T-helper 1 cell treated with Interleukin-12 subunit alpha and Interleukin-12 subunit beta and Interleukin-4 antibody, amounts not matched to agents 30 ng/mL and 1 ng/mL, for 36 hours (primary cell): Measurements from ENCODE around the gene RFC3. TPM values are rescaled to one million over a fixed set of nuclear protein-coding genes. Genes with fewer than 3 reads are reported as not detected.

ENCODE experiments used
- intact Hi-C: fragments of 100-400 bp; cut with micrococcal nuclease; formaldehyde crosslinking; loops from one replicate; pipeline ENCODE4 v1.15.1; 2024
- total RNA-seq: library from RNA; stranded (reverse); gene quantifications from 2 replicates; pipeline ENCODE4 v1.2.3, GENCODE V29; 2022

The RFC3 gene, protein sequence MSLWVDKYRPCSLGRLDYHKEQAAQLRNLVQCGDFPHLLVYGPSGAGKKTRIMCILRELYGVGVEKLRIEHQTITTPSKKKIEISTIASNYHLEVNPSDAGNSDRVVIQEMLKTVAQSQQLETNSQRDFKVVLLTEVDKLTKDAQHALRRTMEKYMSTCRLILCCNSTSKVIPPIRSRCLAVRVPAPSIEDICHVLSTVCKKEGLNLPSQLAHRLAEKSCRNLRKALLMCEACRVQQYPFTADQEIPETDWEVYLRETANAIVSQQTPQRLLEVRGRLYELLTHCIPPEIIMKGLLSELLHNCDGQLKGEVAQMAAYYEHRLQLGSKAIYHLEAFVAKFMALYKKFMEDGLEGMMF
- total RNA-seq, result 31.5 and 33.0 TPM in 2 replicates

DNA sequence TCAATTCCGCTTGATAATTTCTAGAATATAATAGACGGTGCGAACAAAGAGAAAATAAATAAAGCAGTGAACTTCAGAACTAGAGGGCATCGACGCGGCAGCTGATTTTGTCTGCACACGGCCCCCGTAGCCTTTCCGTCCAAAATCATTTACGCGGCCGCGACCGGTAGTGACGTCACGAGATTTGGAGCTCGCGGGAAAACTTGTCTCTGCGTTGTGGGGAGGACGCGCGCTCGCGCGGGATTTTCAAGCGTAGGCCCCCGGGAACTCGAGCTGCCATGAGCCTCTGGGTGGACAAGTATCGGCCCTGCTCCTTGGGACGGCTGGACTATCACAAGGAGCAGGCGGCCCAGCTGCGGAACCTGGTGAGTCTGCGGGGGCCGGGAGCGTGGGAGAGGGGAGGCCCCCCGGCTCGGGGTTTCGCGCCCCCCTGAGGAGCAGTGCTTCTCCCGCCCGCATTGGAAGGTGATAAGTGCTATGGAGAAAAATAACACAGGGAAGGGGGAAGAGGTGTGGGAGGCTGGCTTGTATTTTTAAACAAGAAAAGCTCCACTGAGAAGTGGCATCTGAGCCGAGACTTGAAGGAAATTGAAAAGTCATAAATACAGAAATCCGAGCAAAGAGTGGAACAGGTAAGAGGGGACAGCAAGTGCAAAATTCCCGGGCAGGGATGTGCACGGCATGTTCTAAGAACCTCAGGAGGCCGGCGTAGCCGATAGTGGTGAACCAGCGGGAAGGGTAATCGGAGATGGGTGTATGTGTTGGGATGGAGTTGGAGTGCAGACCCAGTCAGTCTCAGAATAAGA, at the start of gene RFC3:
TSS of gene RFC3 (plus strand) at position 249 of the 806 bp plus-strand sequence. CDS start at position 279, 30 bp downstream.
- intact Hi-C loops, result loop anchor here (1.0 to 10.0 kb wide), 17 partner anchors 31 to 1893 kb away; partner anchors contain the start of genes BRCA2, KL, N4BP2L1 and N4BP2L2

DNA sequence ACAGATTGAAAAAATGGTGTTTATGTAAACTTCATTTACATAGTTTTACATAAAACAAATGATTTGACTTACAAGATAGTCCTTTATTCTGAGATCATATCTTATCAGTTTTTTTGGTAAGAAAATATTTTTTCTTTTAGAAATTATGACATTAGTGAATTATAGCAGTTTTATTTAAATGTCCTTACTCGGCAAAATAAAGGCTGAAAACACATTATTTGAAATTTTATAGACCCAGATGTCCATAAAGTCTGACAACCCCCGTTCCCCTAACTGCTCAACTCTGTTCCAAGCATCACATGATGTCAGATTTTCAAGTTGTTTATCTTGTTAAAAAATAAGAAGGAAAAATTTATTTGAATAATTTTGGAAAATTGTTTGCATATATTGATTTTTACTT, 46.7 kb upstream of the RFC3 start:
- intact Hi-C loops, result no loop called here

DNA sequence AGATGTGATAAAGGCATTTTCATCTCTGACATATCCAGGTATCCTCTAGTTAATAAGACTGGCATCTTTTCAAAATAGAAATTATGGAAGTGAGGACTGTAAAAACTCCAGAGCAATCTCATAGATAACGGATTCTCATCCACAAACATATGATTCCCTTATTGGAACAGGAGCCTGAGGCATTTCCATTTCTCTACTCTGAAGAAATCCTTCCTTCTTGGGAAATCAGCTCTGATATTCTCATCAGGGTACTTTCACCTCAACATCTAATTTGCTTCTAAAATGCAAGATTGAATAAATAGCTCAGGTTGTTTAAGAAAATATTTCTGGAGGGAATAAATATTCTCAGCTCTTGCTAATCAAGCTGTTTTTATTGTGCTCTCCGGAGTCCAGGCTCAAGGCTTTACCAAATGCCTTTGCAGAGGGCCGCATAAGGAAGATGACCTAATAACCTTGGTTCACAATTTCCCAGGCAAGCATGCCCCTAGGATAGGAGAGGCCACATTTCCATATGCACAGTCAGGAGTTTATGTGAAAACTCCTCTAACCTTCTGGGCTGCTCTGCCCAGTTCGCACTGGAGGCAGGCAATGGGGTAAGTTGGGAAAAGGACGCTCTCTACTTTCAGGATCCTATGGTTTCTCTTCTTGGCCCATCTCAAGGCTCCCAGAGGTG, 44.0 kb upstream of the RFC3 start:
- intact Hi-C loops, result no loop called here

DNA sequence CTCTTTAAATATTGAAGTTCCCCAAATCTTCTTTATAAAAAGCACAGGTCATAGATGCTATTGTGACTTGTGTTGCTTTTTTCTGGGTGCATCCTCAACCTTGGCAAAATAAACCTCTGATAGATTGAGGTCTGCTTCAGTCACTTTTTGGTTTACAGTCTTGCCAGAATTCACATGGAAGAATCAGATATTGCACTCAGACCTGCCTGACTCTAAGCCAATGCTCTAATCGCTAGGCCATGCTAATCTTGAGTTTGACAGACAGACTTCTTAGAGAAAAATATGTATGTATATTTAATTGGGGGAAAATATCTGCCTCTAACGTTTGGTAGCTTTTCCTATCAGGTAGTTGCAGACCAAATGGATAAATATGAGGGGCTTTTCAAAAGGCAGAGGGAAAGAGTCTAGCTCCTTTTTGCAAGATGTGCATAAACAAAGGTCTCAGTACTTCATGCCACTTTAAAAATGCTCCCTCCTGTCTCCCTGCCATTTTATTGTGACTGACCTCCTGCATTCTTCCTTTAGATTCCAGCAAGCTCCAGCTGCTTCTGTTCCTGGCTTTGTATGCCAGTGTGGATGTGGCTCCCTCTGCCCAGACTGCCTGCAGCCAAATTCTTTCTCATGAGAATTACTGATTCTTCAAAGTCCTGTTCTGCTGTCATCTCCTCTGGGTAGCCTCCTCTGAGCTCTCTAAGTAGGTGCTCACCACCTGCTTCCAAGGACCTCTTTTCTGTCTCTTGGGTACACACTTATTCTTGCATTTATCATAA, 42.4 kb upstream of the RFC3 start:
- intact Hi-C loops, result no loop called here

DNA sequence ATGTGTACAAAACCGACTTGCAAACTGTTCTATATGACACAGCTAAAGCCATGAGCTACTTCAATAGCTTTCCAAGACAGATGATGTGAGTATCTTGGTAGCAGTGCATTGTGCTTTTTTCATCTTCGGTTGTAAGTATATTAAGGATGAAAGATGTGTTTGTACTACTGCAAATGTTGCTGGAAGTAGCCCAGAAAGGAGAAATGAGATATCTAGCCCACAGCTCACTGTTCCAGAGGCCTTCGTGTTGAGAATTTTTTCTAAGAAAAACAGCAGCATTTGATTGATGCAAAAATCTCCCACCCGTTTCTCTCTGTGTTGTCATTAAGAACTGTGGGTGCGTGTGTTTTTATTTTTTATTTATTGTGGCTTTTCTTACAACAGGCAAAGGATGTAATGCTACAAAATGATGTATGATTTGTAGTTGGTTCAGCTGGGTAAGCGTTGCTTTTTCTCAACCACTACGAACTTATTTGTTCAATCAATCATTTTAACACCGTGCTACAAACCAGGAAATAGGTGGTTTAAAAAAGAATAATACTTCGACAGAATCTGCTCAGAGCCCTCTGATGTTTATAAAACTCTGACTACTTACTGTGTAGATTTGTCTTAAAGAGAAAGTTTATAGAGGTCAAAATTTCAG, 41.6 kb upstream of the RFC3 start:
- intact Hi-C loops, result no loop called here

DNA sequence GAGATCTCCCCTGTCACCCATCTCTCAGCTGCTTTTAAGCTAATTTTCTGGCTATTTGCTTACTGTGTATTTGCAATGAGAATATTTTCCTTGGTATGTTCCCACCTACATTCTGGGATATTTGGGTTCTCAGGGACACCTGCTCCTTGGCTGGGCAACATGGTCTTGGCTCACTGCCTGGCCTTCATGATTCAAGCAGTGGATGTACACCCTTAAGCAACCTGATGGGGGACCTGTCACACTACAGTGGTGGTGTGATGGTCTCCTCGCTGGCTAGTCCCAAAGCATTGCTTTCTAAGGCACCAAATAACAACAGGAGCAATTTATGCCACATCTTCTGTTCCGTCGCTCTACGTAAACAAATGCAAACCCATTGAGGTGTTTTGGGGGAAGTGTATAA, 35.3 kb upstream of the RFC3 start:
- intact Hi-C loops, result loop anchor here (10.0 kb wide), 1 partner anchor 1248 kb away; the partner anchor contains the start of gene N4BP2L2

DNA sequence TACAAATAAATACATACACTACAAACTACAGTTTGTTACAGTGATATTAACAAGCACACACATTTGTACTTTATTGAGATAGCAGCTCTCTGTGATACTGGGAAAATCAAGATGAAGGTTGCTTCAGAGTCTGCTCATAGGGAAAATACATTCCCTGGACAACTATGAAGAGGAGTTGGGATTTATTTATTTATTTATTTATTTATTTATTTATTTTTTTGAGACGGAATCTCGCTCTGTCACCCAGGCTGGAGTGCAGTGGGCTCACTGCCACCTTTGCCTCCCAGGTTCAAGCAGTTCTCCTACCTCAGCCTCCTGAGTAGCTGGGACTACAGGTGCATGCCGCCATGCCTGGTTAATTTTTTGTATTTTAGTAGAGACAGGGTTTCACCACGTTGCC, 34.7 kb upstream of the RFC3 start:
- intact Hi-C loops, result loop anchor here (10.0 kb wide), 1 partner anchor 1248 kb away; the partner anchor contains the start of gene N4BP2L2

DNA sequence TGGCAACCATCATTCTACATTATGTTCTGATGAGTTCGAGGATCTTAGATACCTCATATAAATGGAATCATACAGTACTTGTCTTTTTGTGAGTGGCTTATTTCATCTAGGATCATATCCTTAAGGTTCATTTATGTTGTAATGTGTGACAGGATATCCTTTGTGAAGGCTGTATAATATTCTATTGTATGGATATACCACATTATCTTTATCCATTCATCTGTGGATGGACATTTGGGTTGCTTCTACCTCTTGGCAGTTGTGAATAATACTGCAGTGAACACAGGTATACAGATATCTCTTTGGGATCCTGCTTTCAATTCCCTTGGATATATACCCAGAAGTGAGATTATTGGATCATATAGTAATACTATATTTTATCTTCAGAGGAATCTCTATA, 33.2 kb upstream of the RFC3 start:
- intact Hi-C loops, result loop anchor here (10.0 kb wide), 1 partner anchor 1250 kb away; the partner anchor contains the start of gene N4BP2L2

DNA sequence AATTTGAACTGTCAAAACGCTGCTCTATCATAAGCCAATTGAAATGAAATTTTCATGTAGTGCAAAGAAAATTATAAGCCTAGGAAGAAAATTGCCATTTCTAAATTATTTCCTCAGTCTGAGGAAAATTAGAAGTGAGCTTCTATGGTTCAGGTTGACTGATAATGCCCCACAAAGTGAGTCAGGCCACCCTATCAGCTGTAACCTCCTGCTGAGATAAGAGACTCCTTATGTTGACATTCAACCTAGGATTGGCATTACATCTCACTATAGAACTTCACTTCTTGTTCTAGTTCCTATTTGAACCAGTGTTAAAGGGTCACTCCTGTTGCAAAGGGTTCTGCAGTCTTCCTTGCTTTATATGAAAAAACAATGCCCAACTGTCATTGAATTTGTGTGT, 32.6 kb upstream of the RFC3 start:
- intact Hi-C loops, result loop anchor here (10.0 kb wide), 1 partner anchor 1251 kb away; the partner anchor contains the start of gene N4BP2L2

DNA sequence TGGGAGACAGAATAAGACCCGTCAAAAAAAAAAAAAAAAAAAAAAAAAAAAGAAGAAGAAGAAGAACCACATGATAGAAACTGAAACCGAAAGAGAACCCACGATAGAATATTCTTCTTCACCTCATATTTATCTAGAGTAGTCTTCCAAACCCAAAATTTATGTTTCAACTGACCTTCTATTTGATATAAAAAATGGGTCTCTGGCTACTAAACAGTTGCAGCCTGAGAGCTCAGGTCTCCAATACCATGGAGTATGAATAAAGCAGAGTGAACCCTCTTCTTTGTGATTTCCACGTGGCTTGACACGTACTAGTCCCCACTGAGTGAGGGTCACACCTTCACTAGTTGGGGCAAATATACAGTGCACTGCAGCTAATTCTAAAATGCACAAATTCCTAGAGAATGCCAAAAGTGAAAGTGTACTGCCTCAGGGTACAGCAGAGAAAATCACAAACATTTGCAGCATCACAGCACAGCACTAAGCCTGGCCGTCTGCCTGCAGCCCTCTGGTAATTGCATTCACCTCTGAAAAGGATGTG, 30.8 kb upstream of the RFC3 start:
- intact Hi-C loops, result loop anchor here (1.0 to 10.0 kb wide), 4 partner anchors 30 to 1252 kb away; partner anchors contain the start of gene N4BP2L2

DNA sequence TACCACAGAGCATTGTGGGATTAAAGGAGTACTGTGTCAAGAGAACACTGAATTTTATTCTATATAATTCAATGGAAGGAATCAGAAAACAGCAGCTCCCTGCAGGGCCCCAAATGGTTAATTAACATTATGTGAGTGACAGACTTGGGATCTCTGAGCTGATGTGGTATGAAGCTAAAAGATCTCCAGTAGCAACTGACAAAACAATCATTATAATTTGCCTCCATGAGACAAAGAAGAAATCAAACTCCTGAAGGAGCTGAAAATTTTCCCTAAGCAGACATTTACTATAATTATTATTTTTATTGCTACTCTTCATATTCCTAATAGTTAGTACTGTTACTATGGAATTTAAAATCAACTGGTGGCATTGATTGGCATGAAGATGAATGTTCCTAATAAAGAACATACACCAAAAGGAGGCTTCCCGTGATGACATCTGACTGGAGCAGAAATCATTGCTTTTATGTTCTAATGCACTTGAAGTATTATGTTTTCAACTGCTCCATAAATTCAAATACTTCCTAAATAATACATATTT, 28.8 kb upstream of the RFC3 start:
- intact Hi-C loops, result loop anchor here (10.0 kb wide), 1 partner anchor 1254 kb away; the partner anchor contains the start of gene N4BP2L2

DNA sequence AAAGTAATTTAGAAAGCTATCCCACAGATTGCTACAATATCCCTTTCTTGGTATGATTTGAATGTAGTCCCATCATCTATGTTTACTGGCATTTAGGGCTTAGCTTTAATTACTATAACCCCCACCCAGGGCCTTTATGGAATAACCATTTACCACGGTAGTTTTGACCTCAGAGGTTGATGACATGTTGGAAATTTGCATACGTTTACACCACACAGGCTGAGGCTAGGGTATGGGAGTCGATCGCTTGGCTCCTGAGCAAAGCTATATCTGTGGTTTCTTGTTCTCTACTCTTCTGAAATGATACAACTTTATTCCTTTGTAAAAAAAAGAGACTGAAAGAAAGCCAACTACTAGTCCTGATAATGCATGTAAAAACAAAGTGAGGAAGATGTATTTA, 28.2 kb upstream of the RFC3 start:
- intact Hi-C loops, result loop anchor here (10.0 kb wide), 1 partner anchor 1255 kb away; the partner anchor contains the start of gene N4BP2L2

DNA sequence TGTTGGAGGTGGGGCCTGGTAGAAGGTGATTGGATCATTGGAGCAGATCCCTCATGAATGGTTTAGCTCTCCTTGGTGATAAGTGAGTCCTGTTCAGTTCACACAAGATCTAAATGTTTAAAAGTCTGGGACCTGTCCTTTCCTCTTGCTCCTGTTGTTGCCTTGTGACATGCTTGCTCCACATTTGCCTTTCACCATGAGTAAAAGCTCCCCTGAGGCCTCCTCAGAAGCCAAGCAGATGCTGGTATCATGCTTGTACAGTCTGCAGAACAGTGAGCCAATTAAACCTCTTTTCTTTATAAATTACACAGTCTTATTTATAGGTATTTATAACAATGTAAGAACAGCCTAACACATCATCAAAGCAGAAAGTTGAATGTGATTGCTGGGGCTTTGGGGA, 24.2 kb upstream of the RFC3 start:
- intact Hi-C loops, result no loop called here

DNA sequence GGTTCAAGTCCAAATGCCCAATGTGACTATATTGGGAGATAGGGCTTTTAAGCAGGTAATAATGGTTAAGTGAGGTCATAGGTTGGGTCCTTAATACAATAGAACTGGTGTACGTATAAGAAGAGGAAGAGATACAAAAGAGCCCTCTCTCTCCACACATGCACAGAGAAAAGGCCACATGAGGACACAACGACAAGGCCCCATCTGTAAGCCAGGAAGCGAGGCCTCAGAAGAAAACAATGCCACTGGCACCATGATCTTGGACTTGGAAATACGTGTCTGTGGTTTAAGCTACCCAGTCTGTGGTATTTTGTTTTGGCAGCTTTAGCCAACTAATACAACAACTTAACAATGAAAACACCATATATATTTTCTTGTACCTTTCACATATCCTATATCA, 23.4 kb upstream of the RFC3 start:
- intact Hi-C loops, result no loop called here

DNA sequence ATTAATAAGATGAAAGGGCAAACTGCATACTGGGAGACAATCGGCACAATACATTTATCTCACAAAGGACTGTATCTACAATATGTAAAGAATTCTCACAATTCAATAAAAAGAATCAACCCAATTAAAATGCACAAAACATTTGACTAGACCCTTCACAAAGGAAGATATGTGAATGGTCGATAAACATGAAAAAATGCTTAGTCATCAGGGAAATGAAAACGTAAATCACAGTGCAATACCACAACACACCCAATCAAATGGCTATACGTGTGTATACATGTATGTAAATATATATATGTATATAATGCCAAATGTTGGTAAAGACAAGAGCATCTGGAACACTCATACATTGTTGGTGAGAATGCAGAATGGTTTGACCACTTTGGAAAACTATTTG, 21.9 kb upstream of the RFC3 start:
- intact Hi-C loops, result no loop called here

DNA sequence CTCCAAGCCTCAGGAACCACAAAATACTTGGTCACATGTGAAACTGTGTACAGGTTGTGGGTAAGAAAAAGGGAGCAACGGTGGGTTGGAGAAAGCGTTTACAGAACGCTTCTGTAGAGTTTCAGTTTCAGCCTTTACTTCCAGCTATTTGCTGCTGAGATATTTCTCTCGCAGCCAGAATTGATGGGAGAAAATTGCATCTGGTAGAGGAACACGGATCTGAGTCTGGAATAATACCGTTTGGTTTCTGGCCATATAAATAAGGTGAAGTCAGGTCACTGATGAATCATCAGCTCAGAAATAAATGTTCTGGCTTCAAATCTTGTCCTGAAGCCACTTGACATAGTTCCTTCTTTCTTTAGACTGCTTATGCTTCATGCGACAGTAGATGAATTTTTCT, 20.3 kb upstream of the RFC3 start:
- intact Hi-C loops, result no loop called here

DNA sequence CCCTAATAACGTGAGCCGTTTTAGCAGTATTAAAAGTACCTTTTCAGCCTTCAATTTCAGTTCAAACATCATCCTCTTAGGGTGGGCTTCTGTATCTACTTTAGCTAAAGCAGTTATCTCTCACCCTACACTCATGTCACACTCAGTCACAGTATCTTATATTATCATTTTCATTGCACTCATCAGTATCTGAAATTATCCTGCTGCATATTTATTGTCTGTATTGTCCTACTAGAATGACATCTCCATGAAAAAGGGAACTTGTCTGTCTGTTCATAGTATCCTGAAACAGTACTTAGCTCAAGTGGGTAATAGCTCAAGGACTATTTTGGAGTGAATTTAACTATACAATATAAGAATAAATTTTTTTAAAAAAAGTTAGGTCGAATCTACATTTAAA, 19.9 kb upstream of the RFC3 start:
- intact Hi-C loops, result no loop called here

DNA sequence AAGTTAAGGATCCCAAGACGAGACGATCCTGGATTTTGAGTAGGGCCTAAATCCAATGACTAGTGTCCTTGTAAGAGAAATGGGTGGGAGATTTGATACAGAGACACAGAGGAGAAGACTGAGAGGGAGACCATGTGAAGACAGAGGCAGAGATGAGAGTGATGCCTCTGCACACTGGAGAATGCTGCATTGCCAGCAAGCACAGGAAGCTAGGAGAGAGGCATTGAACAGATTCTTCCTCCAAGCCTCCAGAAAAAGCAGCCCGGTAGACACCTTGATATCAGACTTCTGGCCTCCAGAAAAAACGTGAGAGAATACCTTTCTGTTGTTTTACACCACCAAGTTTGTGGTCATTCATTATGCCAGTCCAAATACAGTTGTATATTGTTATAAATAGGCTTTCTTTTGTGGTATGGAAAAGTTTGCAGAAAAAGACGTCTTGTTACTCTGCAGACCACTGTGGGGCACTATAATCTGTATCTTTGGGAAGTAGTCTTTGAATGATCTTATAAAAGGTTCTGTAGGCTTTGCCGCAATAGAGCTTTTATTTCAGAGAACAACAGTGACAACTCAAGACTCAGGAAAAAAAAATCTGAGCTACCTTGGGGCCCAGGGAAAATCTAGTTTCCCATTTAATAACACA, 17.9 kb upstream of the RFC3 start:
- intact Hi-C loops, result loop anchor here (2.0 kb wide), 1 partner anchor 1365 kb away; no protein-coding TSS in a partner anchor

DNA sequence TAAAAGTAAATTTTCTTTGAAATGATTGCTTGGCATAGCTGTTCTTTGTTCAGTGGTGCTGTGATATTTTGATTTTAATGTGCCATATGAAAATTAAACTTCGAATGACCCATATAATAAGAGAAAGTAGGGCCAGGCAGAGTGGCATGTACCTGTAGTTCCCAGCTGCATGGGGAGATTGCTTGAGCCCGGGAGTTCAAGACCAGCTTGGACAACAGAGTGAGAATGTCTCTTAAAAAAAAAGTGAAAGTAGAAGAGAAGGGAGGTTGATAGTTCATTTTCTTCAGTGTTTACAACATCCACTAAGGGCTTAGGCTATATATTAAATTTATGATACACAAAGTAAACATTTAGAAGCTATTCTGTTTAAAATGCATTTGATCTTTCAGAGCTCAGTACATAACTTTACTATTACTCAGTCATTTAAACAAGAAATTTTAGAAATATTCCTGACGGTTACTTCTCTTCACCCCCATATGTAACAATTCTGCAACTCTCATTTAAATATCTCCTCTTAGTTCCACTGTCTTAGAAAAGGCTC, 17.2 kb upstream of the RFC3 start:
- intact Hi-C loops, result loop anchor here (2.0 kb wide), 1 partner anchor 1364 kb away; no protein-coding TSS in a partner anchor
